Measurements from ENCODE around the gene PXDC1. TPM values are rescaled to one million over a fixed set of nuclear protein-coding genes. Genes with fewer than 3 reads are reported as not detected.

Gene PXDC1
- total and polyA plus RNA-seq, 10 donors: 17.7 to 51.5 (median 32.0) TPM

DNA sequence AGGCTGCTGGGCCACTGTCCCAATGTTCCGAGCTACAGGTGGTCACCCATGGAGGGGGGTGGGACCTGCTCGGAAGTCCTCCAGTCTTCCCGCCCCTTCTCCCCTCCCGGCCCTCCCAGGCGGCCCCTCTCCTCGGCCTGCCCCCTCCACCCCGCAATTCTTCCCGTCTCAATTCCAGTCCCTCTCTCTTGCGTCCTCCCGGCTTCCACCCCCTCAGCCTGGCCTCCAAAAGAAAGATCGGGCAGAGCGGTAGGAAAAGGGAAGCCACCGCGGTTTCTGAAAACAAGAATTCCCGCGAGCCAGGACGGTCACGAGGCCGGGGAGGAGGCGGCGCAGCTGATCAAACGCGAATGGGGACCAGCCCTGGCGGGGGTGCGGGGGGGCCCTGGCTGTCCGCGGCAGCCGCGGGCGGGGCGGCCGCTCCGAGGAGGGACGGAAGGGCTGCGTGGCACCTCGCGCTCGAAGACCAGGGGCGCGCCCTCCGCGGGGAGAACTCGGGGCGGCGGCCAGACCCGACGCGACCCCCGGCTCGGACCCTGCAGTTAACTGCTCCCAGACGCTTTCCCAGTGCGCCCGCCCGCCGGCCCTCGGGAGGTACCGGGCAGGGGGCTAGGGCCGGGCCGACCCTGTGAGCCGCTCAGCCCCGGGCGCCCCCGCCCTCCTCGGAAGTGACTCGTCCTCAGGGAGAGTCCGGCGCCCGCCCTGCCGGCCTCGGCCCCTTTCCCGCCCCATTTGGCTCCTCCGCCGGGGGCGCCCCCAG is 1.0 kb downstream of the PXDC1 start:
- intact Hi-C loops (cut with DNase I; ENCODE audit: low total_unique reads): no loop called here
- H3K9me3 ChIP-seq: no peaks in the 10 kb centered on the region
- H3K4me3 ChIP-seq: peak overlapping the region; percentile 51 to 83 (median 66)
- H3K4me1 ChIP-seq: peaks cover 7 to 86% (median 68%) of the 10 kb centered on the region in 6 donors
- peak in 1 of 3 donors; percentile 36 for TF ChIP-seq POLR2A (IDR thresholded peaks at IDR 0.05)
- peak; percentile 57 to 81 (median 72) for TF ChIP-seq POLR2AphosphoS5 (IDR thresholded peaks at IDR 0.05)
- TF ChIP-seq, protein P1, sequence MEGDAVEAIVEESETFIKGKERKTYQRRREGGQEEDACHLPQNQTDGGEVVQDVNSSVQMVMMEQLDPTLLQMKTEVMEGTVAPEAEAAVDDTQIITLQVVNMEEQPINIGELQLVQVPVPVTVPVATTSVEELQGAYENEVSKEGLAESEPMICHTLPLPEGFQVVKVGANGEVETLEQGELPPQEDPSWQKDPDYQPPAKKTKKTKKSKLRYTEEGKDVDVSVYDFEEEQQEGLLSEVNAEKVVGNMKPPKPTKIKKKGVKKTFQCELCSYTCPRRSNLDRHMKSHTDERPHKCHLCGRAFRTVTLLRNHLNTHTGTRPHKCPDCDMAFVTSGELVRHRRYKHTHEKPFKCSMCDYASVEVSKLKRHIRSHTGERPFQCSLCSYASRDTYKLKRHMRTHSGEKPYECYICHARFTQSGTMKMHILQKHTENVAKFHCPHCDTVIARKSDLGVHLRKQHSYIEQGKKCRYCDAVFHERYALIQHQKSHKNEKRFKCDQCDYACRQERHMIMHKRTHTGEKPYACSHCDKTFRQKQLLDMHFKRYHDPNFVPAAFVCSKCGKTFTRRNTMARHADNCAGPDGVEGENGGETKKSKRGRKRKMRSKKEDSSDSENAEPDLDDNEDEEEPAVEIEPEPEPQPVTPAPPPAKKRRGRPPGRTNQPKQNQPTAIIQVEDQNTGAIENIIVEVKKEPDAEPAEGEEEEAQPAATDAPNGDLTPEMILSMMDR (IDR thresholded peaks at IDR 0.05 in 8 of 11, conservative IDR thresholded peaks at IDR 0.05 in 3 of 11): no peak
- no peaks in the 10 kb centered on the region for H3K36me3 ChIP-seq
- peak overlapping the region; percentile 83 to 92 (median 90) for H3K27ac ChIP-seq
- peak; percentile 92 for DNase-seq
- peaks cover 0 to 42% (median 17%) of the 10 kb centered on the region in 7 donors for H3K27me3 ChIP-seq (replicated peaks in 1 of 7)
- 2 to 4% (median 2%) methylated on average over 10 to 74 of the region's 74 CpGs for WGBS, 5 donors

DNA sequence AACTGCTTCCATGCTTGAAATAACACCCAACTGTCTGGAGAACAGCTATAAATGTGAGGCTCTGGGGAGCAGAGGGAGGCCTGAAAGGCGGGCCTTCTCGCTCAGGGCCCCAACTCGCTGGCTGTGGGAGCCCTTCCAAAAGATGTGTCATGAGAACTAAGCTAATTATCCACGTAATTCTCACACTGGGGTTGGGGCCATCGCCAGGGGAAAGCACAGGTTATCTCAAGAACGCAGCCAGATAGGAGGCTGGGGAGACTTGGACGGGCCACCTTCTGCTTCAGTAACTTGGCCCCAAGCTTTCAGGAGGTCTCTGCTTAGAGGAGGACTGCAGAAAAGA is 1.6 kb downstream of the PXDC1 start:
- H3K9me3 ChIP-seq: no peaks in the 10 kb centered on the region
- TF ChIP-seq, protein P1 (IDR thresholded peaks at IDR 0.05 in 8 of 11, conservative IDR thresholded peaks at IDR 0.05 in 3 of 11): no peak
- TF ChIP-seq POLR2AphosphoS5 (IDR thresholded peaks at IDR 0.05): no peak
- H3K4me1 ChIP-seq: peaks cover 7 to 92% (median 71%) of the 10 kb centered on the region in 6 donors
- WGBS, 5 donors: 51 to 72% (median 70%) methylated on average over 5 to 7 of the region's 7 CpGs
- DNase-seq: no peak
- no peaks in the 10 kb centered on the region for H3K36me3 ChIP-seq
- H3K27ac ChIP-seq: peak overlapping the region; percentile 83 to 92 (median 90)
- peaks cover 0 to 42% (median 17%) of the 10 kb centered on the region in 7 donors for H3K27me3 ChIP-seq (replicated peaks in 1 of 7)
- intact Hi-C loops (cut with DNase I; ENCODE audit: low total_unique reads): loop anchor here (10.0 kb wide), 2 partner anchors 135 to 405 kb away; no protein-coding TSS in a partner anchor
- H3K4me3 ChIP-seq: peak overlapping the region; percentile 51 to 83 (median 66)

DNA sequence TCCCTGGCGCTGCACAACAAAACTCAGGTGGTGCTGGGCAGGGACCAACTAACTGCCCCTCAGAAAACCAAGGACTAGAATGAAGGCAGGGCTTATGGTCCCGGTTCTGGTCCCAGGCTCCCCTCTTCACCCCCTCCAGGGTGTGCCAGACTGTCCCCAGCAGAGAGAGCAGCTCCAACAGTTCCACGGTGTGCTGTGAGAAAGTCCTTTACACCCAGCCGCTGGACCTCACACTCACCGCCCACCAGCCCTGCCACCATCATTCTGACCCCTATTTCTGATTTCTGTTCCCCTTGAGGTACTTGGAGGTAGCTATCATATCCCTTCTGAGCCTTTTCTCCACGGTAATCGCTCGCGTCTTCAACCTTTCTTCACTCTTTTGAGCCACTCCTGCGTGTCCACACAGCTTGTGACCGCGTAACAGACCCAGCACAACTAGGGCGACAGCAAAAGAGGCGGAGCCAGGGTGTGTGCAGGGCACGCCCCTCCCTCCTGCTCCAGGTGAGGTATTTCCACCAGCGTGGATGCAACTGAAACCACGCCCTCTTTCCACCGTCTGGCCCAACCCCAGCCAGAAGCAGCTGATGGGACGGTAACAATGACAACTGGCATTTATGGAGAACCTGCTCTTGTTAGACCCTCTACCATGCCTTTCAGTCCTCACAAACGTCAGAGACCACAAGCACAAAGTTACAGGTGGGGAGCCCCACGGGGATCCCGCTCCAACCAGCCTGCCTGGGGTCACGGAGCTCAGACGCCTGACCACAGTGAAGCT is 2.3 kb downstream of the PXDC1 start:
- Histone ChIP-seq H3K27ac (peak overlapping the region in 6 of 8 donors; percentile 85 to 92 (median 90)), H3K9me3 (no peaks in the 10 kb centered on the region), H3K4me1 (peaks cover 14 to 99% (median 77%) of the 10 kb centered on the region in 6 donors), H3K36me3 (no peaks in the 10 kb centered on the region), H3K27me3 (replicated peaks in 1 of 7) (peaks cover 0 to 42% (median 17%) of the 10 kb centered on the region in 7 donors), H3K4me3 (peak overlapping the region in 6 of 8 donors; percentile 63 to 83 (median 70))
- intact Hi-C loops (cut with DNase I; ENCODE audit: low total_unique reads): loop anchor here (10.0 kb wide), 2 partner anchors 136 to 406 kb away; no protein-coding TSS in a partner anchor
- DNase-seq: no peak
- 70 to 86% (median 82%) methylated on average over 24 of the region's 24 CpGs for WGBS, 5 donors
- TF ChIP-seq POLR2A (IDR thresholded peaks at IDR 0.05): no peak
- TF ChIP-seq, protein P1 (IDR thresholded peaks at IDR 0.05 in 8 of 11, conservative IDR thresholded peaks at IDR 0.05 in 3 of 11): no peak
- no peak for TF ChIP-seq POLR2AphosphoS5 (IDR thresholded peaks at IDR 0.05)
